B cell (primary cell): ENCODE results near the gene ASIC4. TPM values are rescaled to one million over a fixed set of nuclear protein-coding genes. Genes with fewer than 3 reads are reported as not detected.

Experiments
- ATAC-seq: fragments of 200-7000 bp; cut with Tn5 transposase; one replicate; pipeline ENCODE4 v1.10.0; 2021; ENCODE audit warnings: low read depth, mild to moderate bottlenecking, moderate number of reproducible peaks, moderate library complexity
- CTCF ChIA-PET: fragments of 350-600 bp; sonication (Branson Sonifier 250); formaldehyde crosslinking; loops from one replicate; lab custom pipeline; 2021; ENCODE audit warnings: antibody characterized with exemption, inconsistent platforms; lab: Charles Lee
- POLR2A ChIA-PET: fragments of 350-600 bp; sonication (Branson Sonifier 250); formaldehyde crosslinking; loops from one replicate; lab custom pipeline; 2021; ENCODE audit warnings: antibody characterized with exemption; lab: Charles Lee
- DNase-seq: peaks from one replicate; pipeline ENCODE4 v3.0.0; 2013
- H2AFZ ChIP-seq: 2 replicates; pipeline ENCODE4 v1.6.1; 2012; ENCODE audit warnings: mild to moderate bottlenecking, low read depth, low read length; ENCODE audit not compliant: insufficient read depth, poor library complexity, severe bottlenecking
- H3K27ac ChIP-seq, 2 donors: 1 replicate in 1 of 2; 2 replicates in 1 of 2; pipeline ENCODE4 v1.5.1; 2012 to 2013; ENCODE audit warnings: low read length in 2 of 2, mild to moderate bottlenecking in 2 of 2, moderate library complexity in 1 of 2
- H3K27me3 ChIP-seq, 4 experiments: fragments of 200-600 bp in 1 of 4; sonication (generic) in 1 of 4; replicated peaks in 1 of 4; 1 replicate in 2 of 4; 2 replicates in 2 of 4; pipeline versions ENCODE4 v1.6.1 to v1.7.0; 2013 to 2016; ENCODE audit warnings: low read length in 3 of 4, mild to moderate bottlenecking in 2 of 4, mixed read lengths in 1 of 4, moderate library complexity in 1 of 4; ENCODE audit not compliant: insufficient read depth in 4 of 4, control insufficient read depth in 3 of 4; ENCODE audit errors: control extremely low read depth in 1 of 4
- H3K36me3 ChIP-seq, 2 experiments: replicated peaks in 1 of 2; 1 replicate in 1 of 2; 2 replicates in 1 of 2; pipeline versions ENCODE4 v1.6.1 to v1.7.1; 2013; ENCODE audit warnings: low read length in 1 of 2; ENCODE audit not compliant: insufficient read depth in 2 of 2, control insufficient read depth in 1 of 2; ENCODE audit errors: control extremely low read depth in 1 of 2, extremely low read depth in 1 of 2
- H3K4me1 ChIP-seq, 2 donors: fragments of 200-600 bp in 1 of 2; sonication (generic) in 1 of 2; 1 replicate in 1 of 2; 2 replicates in 1 of 2; pipeline versions ENCODE4 v1.5.1 to v1.6.1; 2013 to 2017; ENCODE audit warnings: low read length in 2 of 2; ENCODE audit not compliant: control insufficient read depth in 2 of 2, insufficient read depth in 2 of 2
- H3K4me2 ChIP-seq: replicated peaks from 2 replicates; pipeline ENCODE3; 2012; ENCODE audit warnings: mild to moderate bottlenecking, low read depth, low read length; ENCODE audit not compliant: poor library complexity, severe bottlenecking
- H3K4me3 ChIP-seq, 5 experiments: fragments of 200-600 bp in 1 of 5; sonication (generic) in 1 of 5; 1 replicate in 3 of 5; 2 replicates in 2 of 5; pipeline versions ENCODE4 v1.5.1 to v1.7.0; 2011 to 2016; ENCODE audit warnings: low read length in 4 of 5, mild to moderate bottlenecking in 4 of 5, low read depth in 2 of 5, control low read depth in 1 of 5, moderate library complexity in 1 of 5; ENCODE audit not compliant: insufficient read depth in 1 of 5; ENCODE audit errors: control extremely low read depth in 1 of 5, extremely low read depth in 1 of 5
- H3K79me2 ChIP-seq: fragments of 200-600 bp; sonication (generic); one replicate; pipeline ENCODE4 v1.6.0; 2016; ENCODE audit warnings: low read length; ENCODE audit not compliant: control insufficient read depth, insufficient read depth
- H3K9ac ChIP-seq: fragments of 200-600 bp; sonication (generic); 2 replicates; pipeline ENCODE4 v1.6.1; 2017; ENCODE audit warnings: mild to moderate bottlenecking, low read length, moderate library complexity
- H3K9me3 ChIP-seq, 3 donors: one replicate each; pipeline versions ENCODE4 v1.6.1 to v1.7.1; 2013; ENCODE audit warnings: low read length in 2 of 3; ENCODE audit not compliant: control insufficient read depth in 2 of 3, insufficient read depth in 1 of 3; ENCODE audit errors: control extremely low read depth in 1 of 3
- H4K20me1 ChIP-seq: 2 replicates; pipeline ENCODE4 v1.6.0; 2012; ENCODE audit warnings: mild to moderate bottlenecking, low read length; ENCODE audit not compliant: insufficient read depth, control insufficient read depth, poor library complexity, severe bottlenecking
- H3K27ac Mint-ChIP-seq: one replicate; pipeline ENCODE4 v1.8.0; 2021; ENCODE audit warnings: mixed read lengths
- H3K27me3 Mint-ChIP-seq: one replicate; pipeline ENCODE4 v1.8.0; 2021; ENCODE audit warnings: mixed read lengths
- H3K4me1 Mint-ChIP-seq: one replicate; pipeline ENCODE4 v1.8.0; 2021; ENCODE audit warnings: mixed read lengths
- H3K4me3 Mint-ChIP-seq: one replicate; pipeline ENCODE4 v1.8.0; 2021; ENCODE audit warnings: mixed read lengths
- H3K9me3 Mint-ChIP-seq: one replicate; pipeline ENCODE4 v1.8.0; 2022; ENCODE audit warnings: mixed read lengths; ENCODE audit not compliant: insufficient read depth
- CTCF ChIP-seq: fragments of 200-600 bp; IDR thresholded peaks from one replicate; pipeline ENCODE4 v1.8.0; 2022; ENCODE audit warnings: antibody characterized with exemption, mild to moderate bottlenecking
- EZH2 ChIP-seq: IDR thresholded peaks from 2 replicates; pipeline ENCODE4 v1.6.1; 2012; ENCODE audit warnings: borderline replicate concordance, low read depth, mild to moderate bottlenecking, moderate library complexity, low read length; ENCODE audit not compliant: insufficient read depth, poor library complexity, severe bottlenecking
- WGBS: methylation state at CpG from one replicate; pipeline ENCODE4 v1.1.5; 2013; ENCODE audit warnings: missing lambda C conversion rate; ENCODE audit not compliant: insufficient coverage; 5-methylcytosine and 5-hydroxymethylcytosine counted together
- intact Hi-C: fragments of 100-400 bp; cut with micrococcal nuclease; formaldehyde crosslinking; loops from one replicate; pipeline ENCODE4 v1.10.0; 2022
- polyA plus RNA-seq: library from polyadenylated mRNA; depleted of rRNA; stranded (reverse); fragments of >200 nt; gene quantifications from 2 replicates; pipeline ENCODE4 v1.2.3, GENCODE V29; 2012
- total RNA-seq, 2 donors: library from RNA; stranded (reverse); fragments of 120-200 nt in 1 of 2; gene quantifications; 1 replicate in 1 of 2; 2 replicates in 1 of 2; pipeline versions ENCODE4 v1.2.3 to v1.2.4, GENCODE V29; 2013 to 2022

The ASIC4 gene
- total and polyA plus RNA-seq, 2 donors (not counting 1 experiment from before 2014, with no cell fraction given), result not detected

GRCh38 chr2:219561179-219562048 lies 47.1 kb downstream of the ASIC4 start:
- Histone ChIP-seq H3K9ac (no peak overlapping the region), H2AFZ (no peak overlapping the region), H3K27me3 (peaks cover 0 to 9% (median 0%) of the 10 kb centered on the region in 4 experiments), H3K79me2 (no peaks in the 10 kb centered on the region), H4K20me1 (no peaks in the 10 kb centered on the region), H3K36me3 (no peaks in the 10 kb centered on the region), H3K4me3 (no peak overlapping the region), H3K27ac (no peak overlapping the region), H3K4me2 (no peak overlapping the region), H3K9me3 (peaks cover 0 to 5% (median 0%) of the 10 kb centered on the region in 3 donors), H3K4me1 (no peaks in the 10 kb centered on the region)
- Mint-ChIP-seq H3K4me3 (no peak overlapping the region), H3K4me1 (no peaks in the 10 kb centered on the region), H3K27me3 (peaks cover 34% of the 10 kb centered on the region), H3K9me3 (no peaks in the 10 kb centered on the region), H3K27ac (no peak overlapping the region)
- POLR2A ChIA-PET, result no interaction called here
- intact Hi-C loops, result no loop called here
- ATAC-seq (no peak), DNase-seq (no peak)
- TF ChIP-seq CTCF, result no peak
- no peak for TF ChIP-seq EZH2
- WGBS, result 98% methylated on average over 22 of the region's 24 CpGs
- CTCF ChIA-PET, result interaction anchor here (1.1 to 2.5 kb wide), 5 partner anchors 9 to 128 kb away, joined by 3 to 11 read pairs (median 5); partner anchors contain the start of gene OBSL1
